Cardiac septum (tissue), 1 donor: Measurements from ENCODE around the gene ACSF3. TPM values are rescaled to one million over a fixed set of nuclear protein-coding genes. Genes with fewer than 3 reads are reported as not detected.

Experiments
- DNase-seq: peaks from one replicate; pipeline ENCODE4 v3.0.0-alpha.2; 2020; ENCODE audit warnings: low spot score
- intact Hi-C: fragments of 100-400 bp; cut with DNase I; formaldehyde crosslinking; loops from one replicate; pipeline ENCODE4 v1.14.0; 2022
- total RNA-seq: library from RNA; stranded (reverse); fragmentation: NEBNext Ultra II Directional; extraction: Animal tissue kit (Norgen Biotek cat#: 25700); gene quantifications from one replicate; pipeline ENCODE4 v1.2.1, GENCODE V29; 2021
- donor health status: DM: no; HTN: no; CAD: no.

The ACSF3 gene
- total RNA-seq, 1 donor from 2014 or later = 14.7 TPM

DNA sequence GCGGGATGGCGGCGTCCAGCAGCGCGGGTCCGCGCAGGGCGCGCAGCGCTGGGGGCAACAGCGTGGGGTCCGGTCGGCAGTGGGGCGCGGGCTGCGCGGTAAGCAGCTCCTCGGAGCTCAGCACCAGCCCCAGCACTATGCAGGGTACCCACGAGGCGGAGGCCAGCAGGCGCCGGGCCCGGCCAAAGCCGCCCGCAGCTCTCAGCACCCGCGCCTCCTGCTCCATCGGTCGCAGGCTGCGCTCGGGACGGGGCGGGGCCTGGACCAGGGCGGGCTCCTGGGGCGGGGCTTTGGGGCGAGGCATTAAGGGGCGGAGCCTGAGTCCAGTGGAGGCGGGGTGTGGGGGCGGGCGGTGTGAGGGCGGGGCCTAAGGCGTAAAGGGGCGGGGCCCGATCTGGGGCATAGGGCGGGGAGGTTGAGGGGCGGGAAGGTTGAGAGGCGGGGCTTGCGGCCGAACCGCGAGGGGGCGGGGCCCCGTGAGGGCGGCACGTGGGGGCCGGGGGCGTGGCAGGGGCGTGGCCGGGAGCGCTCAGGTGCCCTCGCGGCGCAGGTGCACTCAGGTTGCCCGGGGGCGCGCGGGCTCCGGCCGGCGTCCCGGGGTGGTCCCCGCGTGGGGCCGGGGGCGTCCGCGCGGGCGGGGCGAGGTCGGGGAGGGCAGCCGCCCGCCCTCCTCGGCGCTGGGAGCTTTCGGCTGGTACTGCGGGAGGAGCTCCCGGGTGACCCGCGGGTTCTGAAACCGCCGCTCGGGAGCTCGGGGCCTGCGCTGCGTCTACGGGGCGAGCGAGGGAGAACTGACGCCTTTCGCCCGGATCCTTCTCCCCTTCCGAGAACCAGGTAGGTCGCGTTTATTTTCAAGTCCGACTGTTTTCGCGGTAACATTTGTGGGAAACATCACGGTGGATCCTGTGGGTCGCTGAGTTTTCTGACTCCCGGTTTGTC is 108.1 kb downstream of the ACSF3 start:
- peak; percentile 86 for DNase-seq
- intact Hi-C loops = no loop called here

DNA sequence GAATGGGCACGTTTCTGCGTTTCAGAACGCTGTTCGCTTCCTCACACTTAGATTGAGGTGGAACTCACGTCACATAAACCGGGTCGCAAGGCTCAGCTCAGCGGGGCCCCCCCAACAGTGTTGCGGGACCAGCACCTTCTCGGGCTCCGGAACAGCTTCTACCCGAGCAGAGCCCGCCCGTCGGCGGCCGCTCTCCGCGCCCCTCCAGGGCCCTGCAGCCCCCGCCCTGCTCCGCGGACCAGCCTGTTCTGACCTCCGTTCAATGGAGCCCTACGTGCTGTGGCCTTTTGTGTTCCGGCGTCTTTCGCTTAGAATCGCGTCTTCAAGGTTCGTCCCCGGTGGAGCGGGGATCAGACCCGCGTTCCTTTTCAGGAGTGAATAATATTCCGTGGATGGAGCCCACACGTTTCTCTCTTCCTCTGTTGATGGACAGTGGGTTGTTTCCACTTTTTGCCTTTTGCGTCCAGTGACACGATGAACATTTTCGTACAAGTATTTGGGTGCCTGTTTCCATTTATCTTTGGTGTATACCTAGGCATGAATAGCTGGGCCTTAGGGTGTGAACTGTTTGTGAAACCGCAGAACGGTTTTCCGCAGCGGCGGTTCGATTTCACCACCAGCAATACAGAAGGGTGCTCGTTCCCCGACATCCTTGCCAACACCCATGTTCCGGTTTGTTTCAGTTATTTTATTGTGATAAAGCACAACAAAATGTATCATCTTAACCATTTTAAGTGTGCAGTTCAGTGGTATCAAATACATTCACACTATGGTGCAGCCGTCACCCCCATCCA is 109.0 kb downstream of the ACSF3 start:
- intact Hi-C loops = no loop called here
- no peak for DNase-seq

Other genes starting within 250 kb of the ACSF3 start
- gene GALNS, start 236.9 kb upstream of the ACSF3 start, total RNA-seq = 18.0 TPM
- 42.3 TPM for gene TRAPPC2L, start 236.7 kb upstream of the ACSF3 start, total RNA-seq
- not detected for gene PABPN1L, start 227.2 kb upstream of the ACSF3 start, total RNA-seq
- gene CBFA2T3, start 116.6 kb upstream of the ACSF3 start, total RNA-seq = 5.9 TPM
- gene CDH15, start 77.9 kb downstream of the ACSF3 start, total RNA-seq = 0.27 TPM
- not detected for gene SLC22A31, start 106.7 kb downstream of the ACSF3 start, total RNA-seq
- gene ZNF778, start 123.9 kb downstream of the ACSF3 start, total RNA-seq = 9.7 TPM